GM18909 (cell line): ENCODE data around the gene SETD4.
A peak's percentile ranks its signal among the peaks of the same experiment; 100 is the strongest.
"Not testable (repeated sequence)": the region's sequence is repeated elsewhere in the genome, so short reads cannot be mapped to it uniquely, and the experiment has no call there.

ENCODE experiments used
- ATAC-seq: cut with Tn5 transposase; IDR thresholded peaks from one replicate; pipeline ENCODE4 v1.9.1; 2021; ENCODE audit warnings: mild to moderate bottlenecking; ENCODE audit not compliant: unreplicated experiment, poor library complexity

Gene SETD4

GRCh38 chr21:36079010-36079649, 18.8 kb upstream of the SETD4 start:
- no peak for ATAC-seq

GRCh38 chr21:36077758-36078157, 17.4 kb upstream of the SETD4 start:
- no peak for ATAC-seq

- no peak for ATAC-seq
Observed at GRCh38 chr21:36076878-36077655, 16.7 kb upstream of the SETD4 start.

- ATAC-seq = no peak
Observed at GRCh38 chr21:36075953-36076352, 15.6 kb upstream of the SETD4 start.

- no peak for ATAC-seq
Observed at GRCh38 chr21:36075171-36075570, 14.8 kb upstream of the SETD4 start.

- not testable (repeated sequence) for ATAC-seq
Observed at GRCh38 chr21:36073911-36074310, 13.6 kb upstream of the SETD4 start.

GRCh38 chr21:36073181-36073580, 12.9 kb upstream of the SETD4 start:
- no peak for ATAC-seq

GRCh38 chr21:36072453-36073162, 12.3 kb upstream of the SETD4 start:
- no peak for ATAC-seq

GRCh38 chr21:36070999-36071398, 10.7 kb upstream of the SETD4 start:
- ATAC-seq = no peak

- peak; percentile 90 for ATAC-seq
Observed at GRCh38 chr21:36069713-36070583, 9.6 kb upstream of the SETD4 start, which contains the start of gene CBR1. TSS of gene CBR1 (plus strand) at chr21:36070024. CDS start at chr21:36070116, 92 bp downstream.

GRCh38 chr21:36068748-36069398, 8.5 kb upstream of the SETD4 start:
- no peak for ATAC-seq

GRCh38 chr21:36065497-36066036, 5.2 kb upstream of the SETD4 start:
- no peak for ATAC-seq

GRCh38 chr21:36064085-36064460, 3.7 kb upstream of the SETD4 start:
- ATAC-seq = no peak

GRCh38 chr21:36063375-36064084, 3.2 kb upstream of the SETD4 start:
- no peak for ATAC-seq

GRCh38 chr21:36061445-36061844, 1.1 kb upstream of the SETD4 start:
- no peak for ATAC-seq

GRCh38 chr21:36059823-36060158, 535 bp downstream of the SETD4 start:
- peak; percentile 50 for ATAC-seq

- ATAC-seq = no peak
Observed at GRCh38 chr21:36055551-36055950, 4.8 kb downstream of the SETD4 start.

GRCh38 chr21:36053715-36054062, 6.6 kb downstream of the SETD4 start:
- no peak for ATAC-seq
